ENCODE data around the gene NEURL4. TPM values are rescaled to one million over a fixed set of nuclear protein-coding genes. Genes with fewer than 3 reads are reported as not detected.

Gene NEURL4
- total and polyA plus RNA-seq, 2 experiments from 2014 or later, result 6.3 to 42.3 TPM

- H3K4me3 Mint-ChIP-seq, result peak overlapping the region; percentile 98
- H3K9me3 Mint-ChIP-seq, result peaks cover 7% of the 10 kb centered on the region; the same call in 2 of the 3 replicates
- Histone ChIP-seq H3K27me3 (ENCODE audit: insufficient read depth) (no peaks in the 10 kb centered on the region), H3K79me2 (replicated peaks; ENCODE audit: insufficient read depth) (peaks cover 43% of the 10 kb centered on the region), H3F3A (replicated peaks; ENCODE audit: low read depth) (peaks cover 68% of the 10 kb centered on the region), H3K4me1 (ENCODE audit: insufficient read depth) (peaks cover 27% of the 10 kb centered on the region; the same call in 1 of the 2 replicates), H3K4me3 (peak overlapping the region; percentile 98), H2AFZ (no peak overlapping the region), H3K9me2 (ENCODE audit: insufficient read depth) (no peaks in the 10 kb centered on the region), H3K36me3 (ENCODE audit: insufficient read depth) (peaks cover 37% of the 10 kb centered on the region), H4K20me1 (replicated peaks; ENCODE audit: insufficient read depth) (peaks cover 45% of the 10 kb centered on the region), H3K27ac (ENCODE audit: low read depth) (peak overlapping the region; percentile 99), H3K4me2 (peak overlapping the region; percentile 98)
- peaks cover 53% of the 10 kb centered on the region for H3K4me1 Mint-ChIP-seq
- DNase-seq (ENCODE audit: low spot score) (no peak), ATAC-seq (no peak)
- H3K27me3 Mint-ChIP-seq (ENCODE audit: insufficient read depth, low read depth, poor library complexity), result peaks cover 42% of the 10 kb centered on the region
- peaks cover 63% of the 10 kb centered on the region for H3K36me3 Mint-ChIP-seq (ENCODE audit: low read depth)
- H3K27ac Mint-ChIP-seq, result peak overlapping the region; percentile 66
- TF ChIP-seq POLR2AphosphoS5 (IDR thresholded peaks at IDR 0.05; ENCODE audit: low read depth) (peak; percentile 30; the same call in 1 of the 2 replicates), EZH2 (IDR thresholded peaks at IDR 0.05; ENCODE audit: low read depth, unreplicated experiment) (no peak)
Observed at GRCh38 chr17:7309628-7310027, 19.5 kb downstream of the NEURL4 start.

DNA sequence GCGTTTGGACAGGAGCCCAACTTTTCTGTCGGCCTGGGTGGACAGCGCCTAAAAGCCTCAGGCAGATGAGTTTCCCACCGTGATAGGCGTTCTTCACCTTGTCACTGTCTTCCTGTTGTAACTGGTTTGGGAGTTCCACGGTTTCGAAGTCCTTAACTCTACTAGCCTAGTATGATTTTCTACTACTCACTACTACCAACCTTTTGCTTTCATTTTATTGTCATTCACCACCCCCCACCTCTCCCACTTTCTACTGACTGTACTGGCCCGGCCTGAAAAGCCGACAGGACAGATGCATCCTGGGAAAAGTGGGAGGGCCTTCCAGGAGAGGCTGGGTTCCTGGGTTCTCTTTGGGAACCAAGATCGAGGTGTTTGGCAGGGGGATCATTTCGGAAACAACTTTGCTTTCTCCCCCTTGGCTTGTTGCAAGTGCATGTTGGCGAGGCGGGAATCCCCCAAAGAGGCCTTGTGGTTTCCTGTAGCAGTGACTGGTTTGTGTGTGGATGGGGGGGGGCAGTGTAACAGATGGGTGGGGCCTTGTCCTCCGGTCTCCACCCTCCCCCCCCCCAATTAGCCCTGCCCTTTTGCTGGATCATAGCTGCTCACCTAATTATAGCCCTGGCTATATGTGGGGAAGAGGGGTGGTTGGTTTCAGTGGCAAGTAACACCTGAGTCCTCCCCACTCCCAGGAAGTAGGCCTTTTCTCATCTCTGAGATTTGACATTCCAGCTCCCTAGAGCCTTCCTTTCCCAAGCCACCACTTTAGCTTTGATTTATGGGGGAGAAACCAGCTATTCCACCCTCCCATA, 20.3 kb downstream of the NEURL4 start:
- Histone ChIP-seq H3K27ac (ENCODE audit: low read depth) (peak overlapping the region; percentile 99), H3K4me1 (ENCODE audit: insufficient read depth) (peaks cover 21% of the 10 kb centered on the region; the same call in 1 of the 2 replicates), H3K4me2 (peak overlapping the region; percentile 98), H3K27me3 (ENCODE audit: insufficient read depth) (no peaks in the 10 kb centered on the region), H3K36me3 (ENCODE audit: insufficient read depth) (peaks cover 34% of the 10 kb centered on the region), H3K4me3 (peak overlapping the region; percentile 98), H3K9me2 (ENCODE audit: insufficient read depth) (no peaks in the 10 kb centered on the region), H2AFZ (no peak overlapping the region), H4K20me1 (replicated peaks; ENCODE audit: insufficient read depth) (peaks cover 43% of the 10 kb centered on the region), H3K79me2 (replicated peaks; ENCODE audit: insufficient read depth) (peaks cover 37% of the 10 kb centered on the region), H3F3A (replicated peaks; ENCODE audit: low read depth) (peaks cover 60% of the 10 kb centered on the region)
- peaks cover 46% of the 10 kb centered on the region for H3K4me1 Mint-ChIP-seq
- DNase-seq (ENCODE audit: low spot score), result peak; percentile 91
- TF ChIP-seq CTCF (conservative IDR thresholded peaks at IDR 0.05; ENCODE audit: low read depth in 2 of 2), result no peak
- no peak for TF ChIP-seq EZH2 (IDR thresholded peaks at IDR 0.05; ENCODE audit: low read depth, unreplicated experiment)
- TF ChIP-seq POLR2AphosphoS5 (IDR thresholded peaks at IDR 0.05; ENCODE audit: low read depth), result peak; percentile 53
- peaks cover 56% of the 10 kb centered on the region for H3K36me3 Mint-ChIP-seq (ENCODE audit: low read depth)
- H3K27ac Mint-ChIP-seq, result peak overlapping the region; percentile 99
- peaks cover 9% of the 10 kb centered on the region; the same call in 2 of the 3 replicates for H3K9me3 Mint-ChIP-seq
- ATAC-seq, result peak; percentile 33
- H3K4me3 Mint-ChIP-seq, result peak overlapping the region; percentile 98
- H3K27me3 Mint-ChIP-seq (ENCODE audit: insufficient read depth, low read depth, poor library complexity), result peaks cover 39% of the 10 kb centered on the region

DNA sequence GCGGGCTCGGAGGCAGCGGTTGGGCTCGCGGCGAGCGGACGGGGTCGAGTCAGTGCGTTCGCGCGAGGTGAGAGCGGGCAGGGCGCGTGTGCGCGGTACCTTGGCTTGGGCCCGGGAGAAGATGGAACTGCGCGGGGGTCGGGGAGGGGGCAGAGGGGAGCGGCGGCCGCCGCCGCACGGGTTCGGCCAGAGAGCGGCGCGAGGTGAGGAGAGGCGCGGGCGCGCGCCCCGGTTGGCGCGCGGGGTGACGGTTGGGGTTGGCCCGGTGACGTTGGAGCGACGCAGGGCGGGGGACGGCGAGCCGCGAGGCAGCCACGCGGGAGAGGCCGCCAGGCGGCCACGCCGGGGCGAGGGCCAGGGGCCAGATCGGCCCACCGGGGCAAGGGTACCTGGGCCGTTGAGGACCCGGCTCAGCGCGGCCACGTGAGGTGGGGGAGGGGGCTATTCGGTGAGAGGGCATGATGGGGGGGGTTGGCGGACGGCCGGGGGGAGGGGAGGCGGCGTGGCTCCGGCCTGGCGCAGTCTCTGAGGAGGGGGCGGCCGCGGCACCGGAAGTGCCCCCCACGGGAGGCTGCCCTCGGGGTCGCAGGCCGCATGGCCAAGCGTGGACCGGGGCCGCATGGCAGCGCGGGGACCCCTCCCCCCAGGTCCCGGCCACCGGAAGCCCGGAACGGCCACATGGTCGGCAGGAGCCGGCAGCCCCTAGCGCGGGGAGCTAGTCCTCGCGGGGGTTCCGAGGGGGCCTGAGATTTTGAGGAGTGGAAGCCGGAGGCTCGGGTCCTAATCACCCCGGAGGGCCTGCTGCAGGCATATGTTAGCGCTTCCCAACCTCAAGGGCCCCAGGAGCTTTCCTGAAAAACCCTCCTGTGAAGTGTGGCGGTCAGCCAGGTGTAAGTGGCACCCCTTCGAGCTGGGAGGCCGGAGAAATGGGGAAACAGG, 21.2 kb downstream of the NEURL4 start:
- Mint-ChIP-seq H3K4me1 (peaks cover 38% of the 10 kb centered on the region), H3K27me3 (ENCODE audit: insufficient read depth, low read depth, poor library complexity) (peaks cover 36% of the 10 kb centered on the region), H3K4me3 (peak overlapping the region; percentile 98), H3K36me3 (ENCODE audit: low read depth) (peaks cover 47% of the 10 kb centered on the region), H3K9me3 (peaks cover 9% of the 10 kb centered on the region; the same call in 2 of the 3 replicates), H3K27ac (peak overlapping the region; percentile 99)
- peak overlapping the region; percentile 98 for H3K4me2 ChIP-seq
- H3K27me3 ChIP-seq (ENCODE audit: insufficient read depth), result no peaks in the 10 kb centered on the region
- ATAC-seq, result peak; percentile 25
- peak overlapping the region; percentile 98 for H3K4me3 ChIP-seq
- peaks cover 38% of the 10 kb centered on the region for H4K20me1 ChIP-seq (replicated peaks; ENCODE audit: insufficient read depth)
- peaks cover 32% of the 10 kb centered on the region for H3K36me3 ChIP-seq (ENCODE audit: insufficient read depth)
- H2AFZ ChIP-seq, result no peak overlapping the region
- peaks cover 51% of the 10 kb centered on the region for H3F3A ChIP-seq (replicated peaks; ENCODE audit: low read depth)
- H3K4me1 ChIP-seq (ENCODE audit: insufficient read depth), result peaks cover 20% of the 10 kb centered on the region; the same call in 1 of the 2 replicates
- no peaks in the 10 kb centered on the region for H3K9me2 ChIP-seq (ENCODE audit: insufficient read depth)
- H3K27ac ChIP-seq (ENCODE audit: low read depth), result peak overlapping the region; percentile 99
- peaks cover 35% of the 10 kb centered on the region for H3K79me2 ChIP-seq (replicated peaks; ENCODE audit: insufficient read depth)
- DNase-seq (ENCODE audit: low spot score), result peak; percentile 64
- TF ChIP-seq ZNF331 (CRISPR knock-in tag; IDR thresholded peaks at IDR 0.05; ENCODE audit: low read depth) (no peak), CREB1 (CRISPR knock-in tag; IDR thresholded peaks at IDR 0.05; ENCODE audit: low read depth) (peak; percentile 77), STAT1 (IDR thresholded peaks at IDR 0.05; ENCODE audit: unreplicated experiment) (no peak), NANOG (IDR thresholded peaks at IDR 0.05; ENCODE audit: borderline replicate concordance) (no peak), ETS1 (IDR thresholded peaks at IDR 0.05) (no peak), EZH2 (IDR thresholded peaks at IDR 0.05; ENCODE audit: low read depth, unreplicated experiment) (no peak), REST (IDR thresholded peaks at IDR 0.05; ENCODE audit: unreplicated experiment) (no peak)

Measured in GM23338 (cell line).